ENCODE results near the gene PALLD.

The PALLD gene

GRCh38 chr4:168831585-168831918, 334.7 kb downstream of the PALLD start (continued):
- no peak for TF ChIP-seq KLF17 (tag by site-specific recombination; IDR thresholded peaks at IDR 0.05)
- no peak for TF ChIP-seq ATF2 (tag by site-specific recombination; IDR thresholded peaks at IDR 0.05; ENCODE audit: low read depth)
- TF ChIP-seq SETDB1 (IDR thresholded peaks at IDR 0.05; ENCODE audit: insufficient read length, low read length), result no peak
- no peak for TF ChIP-seq ZNF211 (tag by site-specific recombination; IDR thresholded peaks at IDR 0.05; ENCODE audit: low read depth)
- no peak for TF ChIP-seq ZNF626 (tag by site-specific recombination; IDR thresholded peaks at IDR 0.05)

- CTCF ChIA-PET, result interaction anchor here (0.6 to 1.3 kb wide), 4 partner anchors 122 to 246 kb away, joined by 3 to 5 read pairs (median 3); no protein-coding TSS in a partner anchor
- Histone ChIP-seq H3K9me3 (ENCODE audit: control insufficient read depth, insufficient read depth, low read depth, low read length) (no peaks in the 10 kb centered on the region), H3K36me3 (ENCODE audit: control insufficient read depth in 2 of 2, insufficient read depth in 1 of 2, low read length in 2 of 2) (peaks cover 0 to 4% of the 10 kb centered on the region in 2 experiments; a peak in 1 of 3 replicates), H3K4me1 (ENCODE audit: control insufficient read depth, insufficient read depth, low read length) (peaks cover 8% of the 10 kb centered on the region), H3K4me3 (ENCODE audit: low read depth, low read length) (peak overlapping the region; percentile 87), H3K27ac (ENCODE audit: extremely low read depth, low read depth, low read length) (peak overlapping the region; percentile 83)
- POLR2A ChIA-PET, result interaction anchor here (0.8 to 2.0 kb wide), 10 partner anchors 11 to 271 kb away, joined by 3 to 18 read pairs (median 4); no protein-coding TSS in a partner anchor
- TF ChIP-seq ZNF26 (tag by site-specific recombination; IDR thresholded peaks at IDR 0.05) (no peak), OSR2 (tag by site-specific recombination; IDR thresholded peaks at IDR 0.05) (no peak), SALL2 (tag by site-specific recombination; IDR thresholded peaks at IDR 0.05; ENCODE audit: borderline replicate concordance) (no peak), ZNF549 (tag by site-specific recombination; IDR thresholded peaks at IDR 0.05) (no peak), ZNF48 (tag by site-specific recombination; IDR thresholded peaks at IDR 0.05) (no peak), ZNF202 (tag by site-specific recombination; IDR thresholded peaks at IDR 0.05; ENCODE audit: borderline replicate concordance) (no peak), ZNF518A (tag by site-specific recombination; conservative IDR thresholded peaks at IDR 0.05; ENCODE audit: low read depth) (no peak), REPIN1 (tag by site-specific recombination; IDR thresholded peaks at IDR 0.05; ENCODE audit: low read depth) (no peak), ZNF776 (tag by site-specific recombination; IDR thresholded peaks at IDR 0.05; ENCODE audit: borderline replicate concordance) (no peak), HOXD13 (CRISPR knock-in tag; IDR thresholded peaks at IDR 0.05; ENCODE audit: borderline replicate concordance) (no peak), ZNF146 (tag by site-specific recombination; IDR thresholded peaks at IDR 0.05) (no peak), ZNF23 (tag by site-specific recombination; IDR thresholded peaks at IDR 0.05; ENCODE audit: borderline replicate concordance) (no peak), ZNF155 (tag by site-specific recombination; IDR thresholded peaks at IDR 0.05) (no peak), ZNF660 (tag by site-specific recombination; IDR thresholded peaks at IDR 0.05) (peak; percentile 39), ZNF558 (tag by site-specific recombination; IDR thresholded peaks at IDR 0.05) (no peak), INSM2 (tag by site-specific recombination; IDR thresholded peaks at IDR 0.05) (no peak), ZNF24 (tag by site-specific recombination; IDR thresholded peaks at IDR 0.05) (no peak), ZNF221 (tag by site-specific recombination; IDR thresholded peaks at IDR 0.05; ENCODE audit: borderline replicate concordance) (no peak), ZNF391 (tag by site-specific recombination; IDR thresholded peaks at IDR 0.05; ENCODE audit: borderline replicate concordance, low read depth) (peak; percentile 29; the same call in 1 of the 2 replicates), ZNF16 (tag by site-specific recombination; IDR thresholded peaks at IDR 0.05; ENCODE audit: low read depth) (no peak)
These were observed 335.3 kb downstream of the PALLD start for GRCh38 chr4:168831919-168832762.

All from HEK293 (cell line).